GM23338 (cell line): ENCODE results near the gene TAF4B. TPM values are rescaled to one million over a fixed set of nuclear protein-coding genes. Genes with fewer than 3 reads are reported as not detected.

ENCODE experiments used
- ATAC-seq: fragments of 200-7000 bp; cut with Tn5 transposase; 3 replicates; pipeline ENCODE4 v1.9.1; 2020
- DNase-seq: peaks from one replicate; pipeline ENCODE4 v3.0.0-alpha.2; 2015; ENCODE audit warnings: low spot score
- H2AFZ ChIP-seq: fragments of 200-600 bp; sonication (generic); 2 replicates; pipeline ENCODE4 v1.8.0; 2016; ENCODE audit warnings: antibody characterized with exemption, mild to moderate bottlenecking, moderate library complexity
- H3F3A ChIP-seq: fragments of 200-600 bp; sonication (generic); replicated peaks from 2 replicates; pipeline ENCODE4 v1.8.0; 2017; ENCODE audit warnings: antibody characterized with exemption, mixed run types, low read depth
- H3K27ac ChIP-seq: fragments of 200-600 bp; sonication (generic); 2 replicates; pipeline ENCODE4 v1.6.1; 2016; ENCODE audit warnings: low read depth
- H3K27me3 ChIP-seq: fragments of 200-600 bp; sonication (generic); 2 replicates; pipeline ENCODE4 v1.8.0; 2016; ENCODE audit warnings: mild to moderate bottlenecking, mixed run types, moderate library complexity; ENCODE audit not compliant: insufficient read depth
- H3K36me3 ChIP-seq: fragments of 200-600 bp; sonication (generic); 2 replicates; pipeline ENCODE4 v1.8.0; 2016; ENCODE audit warnings: mild to moderate bottlenecking; ENCODE audit not compliant: insufficient read depth
- H3K4me1 ChIP-seq: fragments of 200-600 bp; sonication (generic); 2 replicates; pipeline ENCODE4 v1.8.0; 2016; ENCODE audit warnings: mild to moderate bottlenecking, moderate library complexity; ENCODE audit not compliant: insufficient read depth
- H3K4me2 ChIP-seq: fragments of 200-600 bp; sonication (generic); 2 replicates; pipeline ENCODE4 v1.7.1; 2017; ENCODE audit warnings: mixed run types
- H3K4me3 ChIP-seq: fragments of 200-600 bp; sonication (generic); 2 replicates; pipeline ENCODE4 v1.6.1; 2016; ENCODE audit warnings: mixed run types
- H3K79me2 ChIP-seq: fragments of 200-600 bp; sonication (generic); replicated peaks from 2 replicates; pipeline ENCODE4 v1.8.0; 2017; ENCODE audit warnings: mild to moderate bottlenecking; ENCODE audit not compliant: insufficient read depth
- H3K9me2 ChIP-seq: fragments of 200-600 bp; sonication (generic); 2 replicates; pipeline ENCODE4 v1.8.0; 2017; ENCODE audit not compliant: insufficient read depth
- H4K20me1 ChIP-seq: fragments of 200-600 bp; sonication (generic); replicated peaks from 2 replicates; pipeline ENCODE4 v1.8.0; 2017; ENCODE audit warnings: mild to moderate bottlenecking; ENCODE audit not compliant: insufficient read depth
- H3K27ac Mint-ChIP-seq: 2 replicates; pipeline ENCODE4 v1.8.0; 2020; ENCODE audit warnings: inconsistent platforms, mild to moderate bottlenecking, moderate library complexity, mixed read lengths
- H3K27me3 Mint-ChIP-seq: 3 replicates; pipeline ENCODE4 v1.8.0; 2022; ENCODE audit warnings: low read depth, mild to moderate bottlenecking, moderate library complexity, mixed read lengths, inconsistent platforms; ENCODE audit not compliant: insufficient read depth, poor library complexity
- H3K36me3 Mint-ChIP-seq: 3 replicates; pipeline ENCODE4 v1.8.0; 2021; ENCODE audit warnings: low read depth, mild to moderate bottlenecking, inconsistent platforms, moderate library complexity, mixed read lengths
- H3K4me1 Mint-ChIP-seq: 3 replicates; pipeline ENCODE4 v1.8.0; 2020; ENCODE audit warnings: mild to moderate bottlenecking, inconsistent platforms, mixed read lengths
- H3K4me3 Mint-ChIP-seq: 3 replicates; pipeline ENCODE4 v1.8.0; 2021; ENCODE audit warnings: moderate library complexity, mild to moderate bottlenecking, inconsistent platforms, mixed read lengths
- H3K9me3 Mint-ChIP-seq: 3 replicates; pipeline ENCODE4 v1.8.0; 2020; ENCODE audit warnings: moderate library complexity, mild to moderate bottlenecking, inconsistent platforms, mixed read lengths
- CREB1 ChIP-seq: fragments of 250-450 bp; sonication (Bioruptor Pico); IDR thresholded peaks from 2 replicates; pipeline ENCODE4 v1.5.0; 2020; ENCODE audit warnings: low read depth, mild to moderate bottlenecking, moderate library complexity
- EZH2 ChIP-seq: fragments of 200-600 bp; sonication (generic); IDR thresholded peaks from one replicate; pipeline ENCODE4 v1.8.0; 2017; ENCODE audit warnings: antibody characterized with exemption, mild to moderate bottlenecking, low read depth; ENCODE audit not compliant: unreplicated experiment
- EZH2phosphoT487 ChIP-seq: fragments of 200-600 bp; sonication (generic); IDR thresholded peaks from one replicate; pipeline ENCODE4 v1.8.1; 2018; ENCODE audit warnings: antibody characterized with exemption; ENCODE audit not compliant: unreplicated experiment
- JUNB ChIP-seq: IDR thresholded peaks from one replicate; pipeline ENCODE4 v1.6.1; 2016; ENCODE audit warnings: antibody characterized with exemption; ENCODE audit not compliant: unreplicated experiment
- NANOG ChIP-seq: IDR thresholded peaks from 2 replicates; pipeline ENCODE4 v1.6.1; 2016; ENCODE audit warnings: antibody characterized with exemption, borderline replicate concordance
- POLR2AphosphoS5 ChIP-seq: IDR thresholded peaks from 2 replicates; pipeline ENCODE4 v1.6.1; 2016; ENCODE audit warnings: antibody characterized with exemption, low read depth
- STAT1 ChIP-seq: IDR thresholded peaks from one replicate; pipeline ENCODE4 v1.6.1; 2016; ENCODE audit warnings: antibody characterized with exemption; ENCODE audit not compliant: unreplicated experiment
- ZNF114 ChIP-seq: fragments of 250-450 bp; sonication (Bioruptor Pico); IDR thresholded peaks from 2 replicates; pipeline ENCODE4 v1.5.0; 2020; ENCODE audit warnings: mild to moderate bottlenecking, moderate library complexity
- ZNF331 ChIP-seq: fragments of 250-450 bp; sonication (Bioruptor Pico); IDR thresholded peaks from 2 replicates; pipeline ENCODE4 v1.5.0; 2020; ENCODE audit warnings: low read depth, mild to moderate bottlenecking, moderate library complexity
- polyA plus RNA-seq: library from polyadenylated mRNA; unstranded; fragments of >200 nt; fragmentation: Nextera tagmentation; extraction: Ambion mirVana; gene quantifications from 2 replicates; pipeline ENCODE4 v1.2.1, GENCODE V29; 2016
- total RNA-seq: library from RNA; depleted of rRNA; stranded (reverse); fragments of >200 nt; shearing (Covaris generic); gene quantifications from 2 replicates; pipeline ENCODE4 v1.2.3, GENCODE V29; 2014
- TF ChIP-seq, protein P1 (sequence below), 2 experiments: fragments of 200-600 bp in 1 of 2; sonication (generic) in 1 of 2; conservative IDR thresholded peaks; 2 replicates each; pipeline versions ENCODE4 v1.5.1 to v1.6.1; 2016 to 2017; ENCODE audit warnings: antibody characterized with exemption in 2 of 2, low read depth in 2 of 2, mild to moderate bottlenecking in 2 of 2, moderate library complexity in 1 of 2
- TF ChIP-seq, protein P2 (sequence below): fragments of 250-450 bp; sonication (Bioruptor Pico); IDR thresholded peaks from 2 replicates; pipeline ENCODE4 v1.5.0; 2020; ENCODE audit warnings: mild to moderate bottlenecking, moderate library complexity
- TF ChIP-seq, protein P3 (sequence below): IDR thresholded peaks from 2 replicates; pipeline ENCODE4 v1.6.1; 2016; ENCODE audit warnings: antibody characterized with exemption
- TF ChIP-seq, protein P4 (sequence below): IDR thresholded peaks from one replicate; pipeline ENCODE4 v1.6.1; 2018; ENCODE audit warnings: antibody characterized with exemption; ENCODE audit not compliant: unreplicated experiment

The TAF4B gene
- total and polyA plus RNA-seq, 2 experiments from 2014 or later: 9.4 to 27.3 TPM

DNA sequence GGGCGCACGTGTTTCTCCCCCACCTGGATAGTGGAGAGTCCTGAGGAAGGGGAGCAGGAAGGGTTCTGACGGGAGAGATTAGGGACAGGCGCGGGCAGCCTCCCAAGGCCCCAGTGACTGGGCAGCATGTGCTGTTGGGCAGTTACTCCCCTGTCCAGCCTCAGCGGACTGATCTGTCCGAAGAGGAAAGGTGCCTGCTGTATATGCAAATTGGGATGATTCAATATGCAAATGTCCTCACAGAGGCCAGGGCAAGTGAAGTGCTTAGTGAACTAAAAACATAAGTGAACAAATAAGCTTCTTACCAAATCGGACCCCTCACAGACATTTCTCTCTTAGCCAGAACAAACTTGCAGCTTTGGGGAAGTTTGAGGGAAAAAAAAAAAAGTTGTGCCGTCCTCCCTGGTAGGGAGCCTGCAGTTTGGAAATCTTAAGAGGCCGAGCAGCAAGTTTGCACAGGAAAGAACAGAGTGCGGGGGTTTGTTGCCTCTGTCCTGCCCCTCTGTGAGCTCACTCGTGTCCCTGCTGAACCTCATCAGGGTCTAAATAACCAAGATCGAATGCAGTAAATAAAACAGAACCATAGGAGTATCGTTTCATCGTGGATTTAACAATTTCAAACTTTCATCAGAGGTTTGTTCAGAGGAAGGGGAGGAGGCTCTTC lies 180.7 kb downstream of the TAF4B start:
- no peak overlapping the region for H3K4me3 Mint-ChIP-seq
- Histone ChIP-seq H3K4me2 (no peak overlapping the region), H4K20me1 (no peaks in the 10 kb centered on the region), H3K4me3 (no peak overlapping the region), H3K9me2 (0 out of 2 replicates have a peak, but pooled peaks cover 7% of the 10 kb centered on the region), H3K27ac (no peak overlapping the region), H3K36me3 (no peaks in the 10 kb centered on the region), H3K4me1 (peaks cover 6% of the 10 kb centered on the region), H3K27me3 (no peaks in the 10 kb centered on the region), H2AFZ (peak overlapping the region; percentile 75; the same call in 1 of the 2 replicates), H3K79me2 (no peaks in the 10 kb centered on the region), H3F3A (no peaks in the 10 kb centered on the region)
- H3K9me3 Mint-ChIP-seq: no peaks in the 10 kb centered on the region
- peak; percentile 43 for ATAC-seq
- peaks cover 3% of the 10 kb centered on the region for H3K27me3 Mint-ChIP-seq
- peaks cover 23% of the 10 kb centered on the region for H3K4me1 Mint-ChIP-seq
- peak overlapping the region; percentile 84; the same call in 1 of the 2 replicates for H3K27ac Mint-ChIP-seq
- TF ChIP-seq, protein P1, sequence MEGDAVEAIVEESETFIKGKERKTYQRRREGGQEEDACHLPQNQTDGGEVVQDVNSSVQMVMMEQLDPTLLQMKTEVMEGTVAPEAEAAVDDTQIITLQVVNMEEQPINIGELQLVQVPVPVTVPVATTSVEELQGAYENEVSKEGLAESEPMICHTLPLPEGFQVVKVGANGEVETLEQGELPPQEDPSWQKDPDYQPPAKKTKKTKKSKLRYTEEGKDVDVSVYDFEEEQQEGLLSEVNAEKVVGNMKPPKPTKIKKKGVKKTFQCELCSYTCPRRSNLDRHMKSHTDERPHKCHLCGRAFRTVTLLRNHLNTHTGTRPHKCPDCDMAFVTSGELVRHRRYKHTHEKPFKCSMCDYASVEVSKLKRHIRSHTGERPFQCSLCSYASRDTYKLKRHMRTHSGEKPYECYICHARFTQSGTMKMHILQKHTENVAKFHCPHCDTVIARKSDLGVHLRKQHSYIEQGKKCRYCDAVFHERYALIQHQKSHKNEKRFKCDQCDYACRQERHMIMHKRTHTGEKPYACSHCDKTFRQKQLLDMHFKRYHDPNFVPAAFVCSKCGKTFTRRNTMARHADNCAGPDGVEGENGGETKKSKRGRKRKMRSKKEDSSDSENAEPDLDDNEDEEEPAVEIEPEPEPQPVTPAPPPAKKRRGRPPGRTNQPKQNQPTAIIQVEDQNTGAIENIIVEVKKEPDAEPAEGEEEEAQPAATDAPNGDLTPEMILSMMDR (conservative IDR thresholded peaks at IDR 0.05; ENCODE audit: low read depth in 2 of 2): no peak
- TF ChIP-seq EZH2phosphoT487: no peak
- TF ChIP-seq CREB1 (CRISPR knock-in tag): no peak
- no peak for TF ChIP-seq STAT1
- TF ChIP-seq JUNB: no peak
- TF ChIP-seq NANOG: no peak
- TF ChIP-seq, protein P2, sequence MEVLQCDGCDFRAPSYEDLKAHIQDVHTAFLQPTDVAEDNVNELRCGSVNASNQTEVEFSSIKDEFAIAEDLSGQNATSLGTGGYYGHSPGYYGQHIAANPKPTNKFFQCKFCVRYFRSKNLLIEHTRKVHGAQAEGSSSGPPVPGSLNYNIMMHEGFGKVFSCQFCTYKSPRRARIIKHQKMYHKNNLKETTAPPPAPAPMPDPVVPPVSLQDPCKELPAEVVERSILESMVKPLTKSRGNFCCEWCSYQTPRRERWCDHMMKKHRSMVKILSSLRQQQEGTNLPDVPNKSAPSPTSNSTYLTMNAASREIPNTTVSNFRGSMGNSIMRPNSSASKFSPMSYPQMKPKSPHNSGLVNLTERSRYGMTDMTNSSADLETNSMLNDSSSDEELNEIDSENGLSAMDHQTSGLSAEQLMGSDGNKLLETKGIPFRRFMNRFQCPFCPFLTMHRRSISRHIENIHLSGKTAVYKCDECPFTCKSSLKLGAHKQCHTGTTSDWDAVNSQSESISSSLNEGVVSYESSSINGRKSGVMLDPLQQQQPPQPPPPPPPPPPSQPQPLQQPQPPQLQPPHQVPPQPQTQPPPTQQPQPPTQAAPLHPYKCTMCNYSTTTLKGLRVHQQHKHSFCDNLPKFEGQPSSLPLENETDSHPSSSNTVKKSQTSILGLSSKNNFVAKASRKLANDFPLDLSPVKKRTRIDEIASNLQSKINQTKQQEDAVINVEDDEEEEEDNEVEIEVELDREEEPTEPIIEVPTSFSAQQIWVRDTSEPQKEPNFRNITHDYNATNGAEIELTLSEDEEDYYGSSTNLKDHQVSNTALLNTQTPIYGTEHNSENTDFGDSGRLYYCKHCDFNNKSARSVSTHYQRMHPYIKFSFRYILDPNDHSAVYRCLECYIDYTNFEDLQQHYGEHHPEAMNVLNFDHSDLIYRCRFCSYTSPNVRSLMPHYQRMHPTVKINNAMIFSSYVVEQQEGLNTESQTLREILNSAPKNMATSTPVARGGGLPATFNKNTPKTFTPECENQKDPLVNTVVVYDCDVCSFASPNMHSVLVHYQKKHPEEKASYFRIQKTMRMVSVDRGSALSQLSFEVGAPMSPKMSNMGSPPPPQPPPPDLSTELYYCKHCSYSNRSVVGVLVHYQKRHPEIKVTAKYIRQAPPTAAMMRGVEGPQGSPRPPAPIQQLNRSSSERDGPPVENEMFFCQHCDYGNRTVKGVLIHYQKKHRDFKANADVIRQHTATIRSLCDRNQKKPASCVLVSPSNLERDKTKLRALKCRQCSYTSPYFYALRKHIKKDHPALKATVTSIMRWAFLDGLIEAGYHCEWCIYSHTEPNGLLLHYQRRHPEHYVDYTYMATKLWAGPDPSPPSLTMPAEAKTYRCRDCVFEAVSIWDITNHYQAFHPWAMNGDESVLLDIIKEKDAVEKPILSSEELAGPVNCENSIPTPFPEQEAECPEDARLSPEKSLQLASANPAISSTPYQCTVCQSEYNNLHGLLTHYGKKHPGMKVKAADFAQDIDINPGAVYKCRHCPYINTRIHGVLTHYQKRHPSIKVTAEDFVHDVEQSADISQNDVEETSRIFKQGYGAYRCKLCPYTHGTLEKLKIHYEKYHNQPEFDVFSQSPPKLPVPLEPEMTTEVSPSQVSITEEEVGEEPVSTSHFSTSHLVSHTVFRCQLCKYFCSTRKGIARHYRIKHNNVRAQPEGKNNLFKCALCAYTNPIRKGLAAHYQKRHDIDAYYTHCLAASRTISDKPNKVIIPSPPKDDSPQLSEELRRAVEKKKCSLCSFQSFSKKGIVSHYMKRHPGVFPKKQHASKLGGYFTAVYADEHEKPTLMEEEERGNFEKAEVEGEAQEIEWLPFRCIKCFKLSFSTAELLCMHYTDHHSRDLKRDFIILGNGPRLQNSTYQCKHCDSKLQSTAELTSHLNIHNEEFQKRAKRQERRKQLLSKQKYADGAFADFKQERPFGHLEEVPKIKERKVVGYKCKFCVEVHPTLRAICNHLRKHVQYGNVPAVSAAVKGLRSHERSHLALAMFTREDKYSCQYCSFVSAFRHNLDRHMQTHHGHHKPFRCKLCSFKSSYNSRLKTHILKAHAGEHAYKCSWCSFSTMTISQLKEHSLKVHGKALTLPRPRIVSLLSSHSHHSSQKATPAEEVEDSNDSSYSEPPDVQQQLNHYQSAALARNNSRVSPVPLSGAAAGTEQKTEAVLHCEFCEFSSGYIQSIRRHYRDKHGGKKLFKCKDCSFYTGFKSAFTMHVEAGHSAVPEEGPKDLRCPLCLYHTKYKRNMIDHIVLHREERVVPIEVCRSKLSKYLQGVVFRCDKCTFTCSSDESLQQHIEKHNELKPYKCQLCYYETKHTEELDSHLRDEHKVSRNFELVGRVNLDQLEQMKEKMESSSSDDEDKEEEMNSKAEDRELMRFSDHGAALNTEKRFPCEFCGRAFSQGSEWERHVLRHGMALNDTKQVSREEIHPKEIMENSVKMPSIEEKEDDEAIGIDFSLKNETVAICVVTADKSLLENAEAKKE (CRISPR knock-in tag): no peak
- no peak for TF ChIP-seq EZH2
- TF ChIP-seq, protein P3, sequence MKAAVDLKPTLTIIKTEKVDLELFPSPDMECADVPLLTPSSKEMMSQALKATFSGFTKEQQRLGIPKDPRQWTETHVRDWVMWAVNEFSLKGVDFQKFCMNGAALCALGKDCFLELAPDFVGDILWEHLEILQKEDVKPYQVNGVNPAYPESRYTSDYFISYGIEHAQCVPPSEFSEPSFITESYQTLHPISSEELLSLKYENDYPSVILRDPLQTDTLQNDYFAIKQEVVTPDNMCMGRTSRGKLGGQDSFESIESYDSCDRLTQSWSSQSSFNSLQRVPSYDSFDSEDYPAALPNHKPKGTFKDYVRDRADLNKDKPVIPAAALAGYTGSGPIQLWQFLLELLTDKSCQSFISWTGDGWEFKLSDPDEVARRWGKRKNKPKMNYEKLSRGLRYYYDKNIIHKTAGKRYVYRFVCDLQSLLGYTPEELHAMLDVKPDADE: no peak
- TF ChIP-seq ZNF114 (CRISPR knock-in tag): no peak
- no peak for TF ChIP-seq POLR2AphosphoS5
- TF ChIP-seq ZNF331: no peak
- TF ChIP-seq, protein P4, sequence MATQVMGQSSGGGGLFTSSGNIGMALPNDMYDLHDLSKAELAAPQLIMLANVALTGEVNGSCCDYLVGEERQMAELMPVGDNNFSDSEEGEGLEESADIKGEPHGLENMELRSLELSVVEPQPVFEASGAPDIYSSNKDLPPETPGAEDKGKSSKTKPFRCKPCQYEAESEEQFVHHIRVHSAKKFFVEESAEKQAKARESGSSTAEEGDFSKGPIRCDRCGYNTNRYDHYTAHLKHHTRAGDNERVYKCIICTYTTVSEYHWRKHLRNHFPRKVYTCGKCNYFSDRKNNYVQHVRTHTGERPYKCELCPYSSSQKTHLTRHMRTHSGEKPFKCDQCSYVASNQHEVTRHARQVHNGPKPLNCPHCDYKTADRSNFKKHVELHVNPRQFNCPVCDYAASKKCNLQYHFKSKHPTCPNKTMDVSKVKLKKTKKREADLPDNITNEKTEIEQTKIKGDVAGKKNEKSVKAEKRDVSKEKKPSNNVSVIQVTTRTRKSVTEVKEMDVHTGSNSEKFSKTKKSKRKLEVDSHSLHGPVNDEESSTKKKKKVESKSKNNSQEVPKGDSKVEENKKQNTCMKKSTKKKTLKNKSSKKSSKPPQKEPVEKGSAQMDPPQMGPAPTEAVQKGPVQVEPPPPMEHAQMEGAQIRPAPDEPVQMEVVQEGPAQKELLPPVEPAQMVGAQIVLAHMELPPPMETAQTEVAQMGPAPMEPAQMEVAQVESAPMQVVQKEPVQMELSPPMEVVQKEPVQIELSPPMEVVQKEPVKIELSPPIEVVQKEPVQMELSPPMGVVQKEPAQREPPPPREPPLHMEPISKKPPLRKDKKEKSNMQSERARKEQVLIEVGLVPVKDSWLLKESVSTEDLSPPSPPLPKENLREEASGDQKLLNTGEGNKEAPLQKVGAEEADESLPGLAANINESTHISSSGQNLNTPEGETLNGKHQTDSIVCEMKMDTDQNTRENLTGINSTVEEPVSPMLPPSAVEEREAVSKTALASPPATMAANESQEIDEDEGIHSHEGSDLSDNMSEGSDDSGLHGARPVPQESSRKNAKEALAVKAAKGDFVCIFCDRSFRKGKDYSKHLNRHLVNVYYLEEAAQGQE: no peak
- no peaks in the 10 kb centered on the region for H3K36me3 Mint-ChIP-seq
- DNase-seq: no peak
